Keratinocyte (primary cell): Measurements from ENCODE around the gene MAVS. TPM values are rescaled to one million over a fixed set of nuclear protein-coding genes. Genes with fewer than 3 reads are reported as not detected.

Experiments
- DNase-seq: peaks from one replicate; pipeline ENCODE4 v3.0.0-alpha.2; 2011; ENCODE audit warnings: low read depth, missing footprints, low spot score
- FAIRE-seq: peaks from 2 replicates; lab custom pipeline; 2011; peaks lifted over from hg19 to GRCh38; lab: Jason Lieb, UNC
- H2AFZ ChIP-seq: 2 replicates; pipeline ENCODE4 v1.6.0; 2012; ENCODE audit warnings: low read length, control low read depth, inconsistent platforms; ENCODE audit not compliant: control insufficient read depth
- H3K27ac ChIP-seq: 2 replicates; pipeline ENCODE4 v1.5.1; 2011; ENCODE audit warnings: low read length; ENCODE audit not compliant: control insufficient read depth, insufficient read depth
- H3K27me3 ChIP-seq: 3 replicates; pipeline ENCODE4 v1.6.0; 2011; ENCODE audit warnings: low read length; ENCODE audit not compliant: control insufficient read depth, insufficient read depth; ENCODE audit errors: extremely low read depth
- H3K36me3 ChIP-seq, 2 experiments: 2 replicates in 1 of 2; 3 replicates in 1 of 2; pipeline ENCODE4 v1.5.1; 2011; ENCODE audit warnings: low read length in 2 of 2, mild to moderate bottlenecking in 1 of 2; ENCODE audit not compliant: control insufficient read depth in 2 of 2, insufficient read depth in 2 of 2; ENCODE audit errors: extremely low read depth in 1 of 2
- H3K4me1 ChIP-seq: 3 replicates; pipeline ENCODE4 v1.5.1; 2011; ENCODE audit warnings: low read length; ENCODE audit not compliant: control insufficient read depth, insufficient read depth; ENCODE audit errors: extremely low read depth
- H3K4me2 ChIP-seq: 3 replicates; pipeline ENCODE4 v1.6.0; 2011; ENCODE audit warnings: low read depth, low read length; ENCODE audit not compliant: control insufficient read depth, insufficient read depth; ENCODE audit errors: extremely low read depth
- H3K4me3 ChIP-seq, 3 experiments: fragments of 200-600 bp in 1 of 3; sonication (generic) in 1 of 3; 2 replicates in 2 of 3; 3 replicates in 1 of 3; pipeline ENCODE4 v1.5.1; 2011 to 2016; ENCODE audit warnings: low read length in 3 of 3, mild to moderate bottlenecking in 3 of 3, control low read depth in 2 of 3, inconsistent platforms in 1 of 3, low read depth in 1 of 3, mixed read lengths in 1 of 3, mixed run types in 1 of 3, moderate library complexity in 1 of 3; ENCODE audit not compliant: control insufficient read depth in 2 of 3, insufficient read depth in 2 of 3; ENCODE audit errors: extremely low read depth in 1 of 3
- H3K79me2 ChIP-seq: 2 replicates; pipeline ENCODE4 v1.6.0; 2012; ENCODE audit warnings: low read length; ENCODE audit not compliant: control insufficient read depth, insufficient read depth
- H3K9ac ChIP-seq: 3 replicates; pipeline ENCODE4 v1.6.0; 2011; ENCODE audit warnings: low read length; ENCODE audit not compliant: control insufficient read depth, insufficient read depth; ENCODE audit errors: extremely low read depth
- H3K9me1 ChIP-seq: 3 replicates; pipeline ENCODE4 v1.6.0; 2011; ENCODE audit warnings: low read length; ENCODE audit not compliant: control insufficient read depth, insufficient read depth; ENCODE audit errors: extremely low read depth
- H3K9me3 ChIP-seq: 2 replicates; pipeline ENCODE4 v1.5.1; 2012; ENCODE audit warnings: low read depth, low read length; ENCODE audit not compliant: control insufficient read depth
- H4K20me1 ChIP-seq: 3 replicates; pipeline ENCODE4 v1.6.0; 2011; ENCODE audit warnings: low read length; ENCODE audit not compliant: control insufficient read depth, insufficient read depth; ENCODE audit errors: extremely low read depth
- CTCF ChIP-seq, 3 experiments: IDR thresholded peaks in 1 of 3; conservative IDR thresholded peaks in 1 of 3; optimal IDR thresholded peaks in 1 of 3; 2 replicates in 2 of 3; 3 replicates in 1 of 3; pipeline versions ENCODE3 to v1.5.1; 2011; ENCODE audit warnings: low read length in 3 of 3, mild to moderate bottlenecking in 3 of 3, moderate library complexity in 2 of 3, control low read depth in 1 of 3, inconsistent platforms in 1 of 3; ENCODE audit not compliant: insufficient read depth in 2 of 3; ENCODE audit errors: extremely low read depth in 1 of 3
- EZH2 ChIP-seq: IDR thresholded peaks from one replicate; pipeline ENCODE4 v1.6.1; 2012; ENCODE audit warnings: inconsistent platforms, mild to moderate bottlenecking, low read length, moderate library complexity
- dilution Hi-C: fragments of 300-500 bp; cut with MboI; formaldehyde crosslinking; loops from one replicate; pipeline ENCODE4 v1.7.0; 2020; ENCODE audit warnings: low sequenced_read_pairs; ENCODE audit not compliant: extremely low pct_ligation_motif_present
- polyA plus RNA-seq, 5 experiments: library from polyadenylated mRNA; depleted of rRNA in 3 of 5; stranded (reverse) in 3 of 5; stranded (forward) in 1 of 5; unstranded in 1 of 5; fragments of >200 nt; gene quantifications; 1 replicate in 1 of 5; 2 replicates in 3 of 5; 3 replicates in 1 of 5; pipeline versions ENCODE4 v1.2.1 to v1.2.3, GENCODE V29; 2011 to 2012; ENCODE audit warnings: missing spikeins in 2 of 5, low read depth in 1 of 5, low replicate concordance in 1 of 5

MAVS gene
- polyA plus RNA-seq, 1 donor (not counting 4 experiments of a cell fraction or from before 2014, with no cell fraction given) = 15.1 TPM

- H3K4me1 ChIP-seq = no peaks in the 10 kb centered on the region
- TF ChIP-seq CTCF (optimal IDR thresholded peaks at IDR 0.05 in 1 of 3, IDR thresholded peaks at IDR 0.05 in 1 of 3, conservative IDR thresholded peaks at IDR 0.05 in 1 of 3; ENCODE audit: extremely low read depth in 1 of 3, insufficient read depth in 2 of 3, low read length in 3 of 3) = no peak
- no peak for TF ChIP-seq EZH2
- H3K9ac ChIP-seq = no peak overlapping the region
- no peak overlapping the region for H2AFZ ChIP-seq
- no peak overlapping the region for H3K4me3 ChIP-seq
- no peak overlapping the region for H3K27ac ChIP-seq
- no peaks in the 10 kb centered on the region for H3K9me1 ChIP-seq
- dilution Hi-C loops = no loop called here
- no peaks in the 10 kb centered on the region for H4K20me1 ChIP-seq
- no peak for DNase-seq
- no peaks in the 10 kb centered on the region for H3K9me3 ChIP-seq
- no peaks in the 10 kb centered on the region for H3K79me2 ChIP-seq
- H3K27me3 ChIP-seq = no peaks in the 10 kb centered on the region
- H3K4me2 ChIP-seq = no peak overlapping the region
- H3K36me3 ChIP-seq = peaks cover 38 to 46% of the 10 kb centered on the region in 2 experiments
- no peak for FAIRE-seq
Observed at GRCh38 chr20:3865152-3865886, 18.7 kb downstream of the MAVS start.

GRCh38 chr20:3865887-3866407 is 19.3 kb downstream of the MAVS start:
- H3K4me3 ChIP-seq = no peak overlapping the region
- no peaks in the 10 kb centered on the region for H3K9me3 ChIP-seq
- H3K79me2 ChIP-seq = no peaks in the 10 kb centered on the region
- H3K27me3 ChIP-seq = no peaks in the 10 kb centered on the region
- H3K9me1 ChIP-seq = no peaks in the 10 kb centered on the region
- H3K9ac ChIP-seq = no peak overlapping the region
- no peaks in the 10 kb centered on the region for H4K20me1 ChIP-seq
- no peak overlapping the region for H2AFZ ChIP-seq
- TF ChIP-seq EZH2 = no peak
- TF ChIP-seq CTCF (optimal IDR thresholded peaks at IDR 0.05 in 1 of 3, IDR thresholded peaks at IDR 0.05 in 1 of 3, conservative IDR thresholded peaks at IDR 0.05 in 1 of 3; ENCODE audit: extremely low read depth in 1 of 3, insufficient read depth in 2 of 3, low read length in 3 of 3) = no peak
- dilution Hi-C loops = no loop called here
- FAIRE-seq = no peak
- no peaks in the 10 kb centered on the region for H3K4me1 ChIP-seq
- H3K27ac ChIP-seq = no peak overlapping the region
- no peak overlapping the region for H3K4me2 ChIP-seq
- DNase-seq = no peak
- peaks cover 38 to 46% of the 10 kb centered on the region in 2 experiments for H3K36me3 ChIP-seq
